Measurements from ENCODE around the gene RUBCNL.

DNA sequence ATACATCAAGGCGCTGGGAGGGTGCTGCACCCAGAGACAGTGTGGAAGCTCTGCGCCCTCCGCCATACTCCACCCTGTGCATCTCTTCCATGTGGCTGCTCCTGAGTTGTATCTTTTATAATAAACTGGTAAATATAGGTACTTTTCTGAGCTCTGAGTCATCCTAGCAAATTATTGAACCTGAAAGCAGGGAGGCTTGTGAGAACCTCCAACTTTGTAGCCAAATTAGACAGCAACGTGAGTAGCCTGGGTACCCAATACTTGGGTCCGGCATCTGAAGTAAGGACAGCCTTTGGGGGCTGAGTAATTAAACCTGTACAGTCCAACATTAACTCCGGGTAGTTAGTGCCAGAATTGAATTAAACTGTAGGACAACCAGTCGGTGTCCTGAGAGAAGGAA is 57.4 kb downstream of the RUBCNL start:
- TF ChIP-seq CTCF (IDR thresholded peaks at IDR 0.05) (no peak), POLR2A (IDR thresholded peaks at IDR 0.05) (no peak), POLR2AphosphoS5 (IDR thresholded peaks at IDR 0.05) (no peak)

Data from prostate gland (tissue), 2 donors.